Measurements from ENCODE around the gene ZNF775.

ZNF775 gene

DNA sequence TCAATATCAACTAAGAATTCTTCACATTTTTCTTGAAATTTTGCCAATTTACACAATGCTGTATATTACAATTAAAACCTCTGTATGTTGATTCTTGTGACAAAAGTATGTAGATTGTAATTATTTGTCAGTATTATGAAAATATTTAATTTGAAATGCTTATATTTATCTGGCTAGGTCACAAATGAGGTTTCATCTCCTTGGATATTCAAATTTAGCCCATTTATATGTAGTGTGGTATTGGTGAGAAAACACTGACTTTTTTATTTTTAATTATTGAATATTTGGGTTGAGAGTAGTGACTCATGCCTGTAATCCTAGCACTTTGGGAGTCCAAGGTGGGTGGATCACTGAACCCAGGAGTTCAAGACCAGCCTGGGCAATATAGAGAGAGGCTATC is 34.8 kb upstream of the ZNF775 start:
- Histone ChIP-seq H3K4me1 (ENCODE audit: control insufficient read depth, low read length) (no peaks in the 10 kb centered on the region), H3K27ac (ENCODE audit: low read depth, low read length) (no peak overlapping the region), H3F3A (ENCODE audit: control insufficient read depth, insufficient read depth) (no peaks in the 10 kb centered on the region), H3K4me2 (ENCODE audit: low read length) (no peak overlapping the region), H3K27me3 (ENCODE audit: control insufficient read depth, low read length) (no peaks in the 10 kb centered on the region; the same call in 1 of the 2 replicates), H3K4me3 (ENCODE audit: low read length) (no peak overlapping the region), H3K9me2 (replicated peaks; ENCODE audit: control insufficient read depth, low read length) (no peaks in the 10 kb centered on the region), H3K79me2 (ENCODE audit: control insufficient read depth, low read length) (no peaks in the 10 kb centered on the region), H4K20me1 (ENCODE audit: control insufficient read depth, insufficient read depth, low read depth, low read length) (no peaks in the 10 kb centered on the region), H3K36me3 (ENCODE audit: control insufficient read depth, low read length) (peaks cover 3% of the 10 kb centered on the region; the same call in 1 of the 2 replicates), H3K9me3 (ENCODE audit: control insufficient read depth, insufficient read depth, low read length) (peaks cover 11% of the 10 kb centered on the region; the same call in 1 of the 2 replicates)
- TF ChIP-seq, protein P1, sequence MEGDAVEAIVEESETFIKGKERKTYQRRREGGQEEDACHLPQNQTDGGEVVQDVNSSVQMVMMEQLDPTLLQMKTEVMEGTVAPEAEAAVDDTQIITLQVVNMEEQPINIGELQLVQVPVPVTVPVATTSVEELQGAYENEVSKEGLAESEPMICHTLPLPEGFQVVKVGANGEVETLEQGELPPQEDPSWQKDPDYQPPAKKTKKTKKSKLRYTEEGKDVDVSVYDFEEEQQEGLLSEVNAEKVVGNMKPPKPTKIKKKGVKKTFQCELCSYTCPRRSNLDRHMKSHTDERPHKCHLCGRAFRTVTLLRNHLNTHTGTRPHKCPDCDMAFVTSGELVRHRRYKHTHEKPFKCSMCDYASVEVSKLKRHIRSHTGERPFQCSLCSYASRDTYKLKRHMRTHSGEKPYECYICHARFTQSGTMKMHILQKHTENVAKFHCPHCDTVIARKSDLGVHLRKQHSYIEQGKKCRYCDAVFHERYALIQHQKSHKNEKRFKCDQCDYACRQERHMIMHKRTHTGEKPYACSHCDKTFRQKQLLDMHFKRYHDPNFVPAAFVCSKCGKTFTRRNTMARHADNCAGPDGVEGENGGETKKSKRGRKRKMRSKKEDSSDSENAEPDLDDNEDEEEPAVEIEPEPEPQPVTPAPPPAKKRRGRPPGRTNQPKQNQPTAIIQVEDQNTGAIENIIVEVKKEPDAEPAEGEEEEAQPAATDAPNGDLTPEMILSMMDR (IDR thresholded peaks at IDR 0.05; ENCODE audit: low read depth, low read length, poor library complexity, severe bottlenecking) = no peak
- TF ChIP-seq EZH2phosphoT487 (IDR thresholded peaks at IDR 0.05; ENCODE audit: borderline replicate concordance, low read length) = no peak

DNA sequence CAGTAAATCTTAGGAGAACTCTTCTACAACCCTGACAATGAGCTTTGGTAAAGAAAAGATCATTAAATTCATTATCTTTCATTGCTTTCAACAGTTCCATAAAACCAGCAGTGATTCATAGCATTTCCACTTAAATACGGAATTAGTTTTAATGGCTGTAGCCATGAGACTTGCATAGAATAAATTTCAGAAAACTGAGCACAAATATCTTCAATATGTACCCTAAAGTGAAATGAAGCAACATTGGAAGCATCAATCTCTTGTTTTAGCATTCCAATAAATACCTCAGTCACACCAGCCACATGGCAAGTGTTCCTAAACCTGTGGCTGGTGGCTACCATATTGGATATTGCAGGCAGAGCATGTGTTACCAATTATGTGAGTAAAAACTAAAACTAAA is 34.1 kb upstream of the ZNF775 start:
- Histone ChIP-seq H3K9me2 (replicated peaks; ENCODE audit: control insufficient read depth, low read length) (no peaks in the 10 kb centered on the region), H3K36me3 (ENCODE audit: control insufficient read depth, low read length) (peaks cover under 1% of the 10 kb centered on the region; the same call in 1 of the 2 replicates), H3K27ac (ENCODE audit: low read depth, low read length) (no peak overlapping the region), H3K9me3 (ENCODE audit: control insufficient read depth, insufficient read depth, low read length) (peaks cover 11% of the 10 kb centered on the region; the same call in 1 of the 2 replicates), H3K79me2 (ENCODE audit: control insufficient read depth, low read length) (no peaks in the 10 kb centered on the region), H3K4me3 (ENCODE audit: low read length) (no peak overlapping the region), H3K4me2 (ENCODE audit: low read length) (no peak overlapping the region), H3K4me1 (ENCODE audit: control insufficient read depth, low read length) (no peaks in the 10 kb centered on the region), H3F3A (ENCODE audit: control insufficient read depth, insufficient read depth) (no peaks in the 10 kb centered on the region), H4K20me1 (ENCODE audit: control insufficient read depth, insufficient read depth, low read depth, low read length) (no peaks in the 10 kb centered on the region), H3K27me3 (ENCODE audit: control insufficient read depth, low read length) (no peaks in the 10 kb centered on the region; the same call in 1 of the 2 replicates)
- TF ChIP-seq, protein P1 (IDR thresholded peaks at IDR 0.05; ENCODE audit: low read depth, low read length, poor library complexity, severe bottlenecking) = no peak
- no peak for TF ChIP-seq EZH2phosphoT487 (IDR thresholded peaks at IDR 0.05; ENCODE audit: borderline replicate concordance, low read length)

DNA sequence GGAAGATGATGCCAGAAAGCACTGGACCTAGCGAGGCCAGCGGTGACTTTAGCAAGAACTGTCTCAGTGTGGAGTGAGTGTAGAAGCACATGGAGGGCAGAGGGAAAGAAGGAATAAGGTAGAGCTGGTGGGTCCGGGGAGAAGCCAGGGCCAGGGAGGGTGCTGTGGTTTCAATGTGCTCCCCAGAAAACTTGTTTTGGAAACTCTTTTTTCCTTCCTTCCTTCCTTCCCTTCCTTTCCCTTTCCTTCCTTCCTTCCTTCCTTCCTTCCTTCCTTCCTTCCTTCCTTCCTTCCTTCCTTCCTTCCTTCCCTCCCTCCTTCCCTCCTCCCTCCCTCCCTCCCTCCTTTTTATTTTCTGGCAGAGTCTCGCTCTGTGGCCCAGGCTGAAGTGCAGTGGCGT is 32.2 kb upstream of the ZNF775 start:
- H3K9me3 ChIP-seq (ENCODE audit: control insufficient read depth, insufficient read depth, low read length) = peaks cover 9% of the 10 kb centered on the region; the same call in 1 of the 2 replicates
- H3K4me2 ChIP-seq (ENCODE audit: low read length) = no peak overlapping the region

More for the DNA sequence above, 32.2 kb upstream of the ZNF775 start:
- Histone ChIP-seq H3K4me1 (ENCODE audit: control insufficient read depth, low read length) (no peaks in the 10 kb centered on the region), H3K79me2 (ENCODE audit: control insufficient read depth, low read length) (no peaks in the 10 kb centered on the region), H3K9me2 (replicated peaks; ENCODE audit: control insufficient read depth, low read length) (no peaks in the 10 kb centered on the region), H3K27me3 (ENCODE audit: control insufficient read depth, low read length) (no peaks in the 10 kb centered on the region; the same call in 1 of the 2 replicates), H4K20me1 (ENCODE audit: control insufficient read depth, insufficient read depth, low read depth, low read length) (no peaks in the 10 kb centered on the region), H3K36me3 (ENCODE audit: control insufficient read depth, low read length) (no peaks in the 10 kb centered on the region), H3K27ac (ENCODE audit: low read depth, low read length) (no peak overlapping the region), H3F3A (ENCODE audit: control insufficient read depth, insufficient read depth) (peaks cover 4% of the 10 kb centered on the region; the same call in 1 of the 2 replicates), H3K4me3 (ENCODE audit: low read length) (no peak overlapping the region)
- TF ChIP-seq, protein P1 (IDR thresholded peaks at IDR 0.05; ENCODE audit: low read depth, low read length, poor library complexity, severe bottlenecking) = no peak
- TF ChIP-seq EZH2phosphoT487 (IDR thresholded peaks at IDR 0.05; ENCODE audit: borderline replicate concordance, low read length) = no peak

All from DOHH2 (cell line).